Right lobe of liver (tissue), 4 donors: Measurements from ENCODE around the gene RBM10.

Experiments used
- CTCF ChIP-seq, 4 donors: fragments of 200-600 bp in 3 of 4; fragments of 450-650 bp in 1 of 4; IDR thresholded peaks; one replicate each; pipeline versions ENCODE4 v1.5.1 to v1.8.0; 2016 to 2022; ENCODE audit warnings: antibody characterized with exemption in 4 of 4, mild to moderate bottlenecking in 2 of 4
- POLR2A ChIP-seq: fragments of 450-650 bp; IDR thresholded peaks from one replicate; pipeline ENCODE4 v1.6.1; 2017; ENCODE audit warnings: antibody characterized with exemption, mild to moderate bottlenecking
- donor health status: DM: no; HTN: no; CAD: no.
- donor health status: DM: no; HTN: no; CAD: no.
- donor health status: DM: no; HTN: yes; CAD: no.

GRCh38 chrX:47190445-47191269, 45.6 kb downstream of the RBM10 start:
- TF ChIP-seq POLR2A (peak; percentile 61), CTCF (IDR thresholded peaks at IDR 0.05) (no peak)
